Activated CD4-positive, alpha-beta T cell treated with anti-CD3 and anti-CD28 coated beads, Interleukin-2, Interleukin-4, amounts not matched to agents 100 ng/mL and 50 ng/mL, durations not matched to agents 16 hours and 8 hours (primary cell): ENCODE data around the gene CD6.

Experiments used
- DNase-seq: peaks from one replicate; pipeline ENCODE4 v3.0.0-alpha.2; 2020; ENCODE audit warnings: low spot score

CD6 gene

DNA sequence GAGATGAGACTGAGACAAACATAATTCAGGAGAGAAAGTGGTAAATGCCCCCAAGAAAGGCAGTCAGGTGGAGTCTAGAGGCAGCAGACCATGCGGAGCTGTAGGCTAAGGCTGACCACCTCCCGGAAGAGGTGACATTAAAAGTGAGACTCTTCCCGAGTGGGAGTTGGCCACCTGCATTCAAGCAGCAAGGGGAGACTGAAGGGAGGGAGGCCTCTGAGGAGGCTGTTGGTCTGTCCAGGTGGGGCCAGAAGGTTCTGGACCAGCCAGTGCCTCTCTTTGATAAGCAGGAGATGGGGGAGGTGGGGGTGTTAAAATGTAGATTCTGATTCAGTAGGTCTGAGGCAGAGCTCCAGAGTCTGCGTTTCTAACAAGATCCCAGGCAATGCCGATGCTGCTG, 37.5 kb downstream of the CD6 start:
- no peak for DNase-seq

- no peak for DNase-seq
Observed at GRCh38 chr11:61009392-61010275, 38.2 kb downstream of the CD6 start.

- no peak for DNase-seq
Observed at GRCh38 chr11:61010466-61011228, 39.2 kb downstream of the CD6 start.

DNA sequence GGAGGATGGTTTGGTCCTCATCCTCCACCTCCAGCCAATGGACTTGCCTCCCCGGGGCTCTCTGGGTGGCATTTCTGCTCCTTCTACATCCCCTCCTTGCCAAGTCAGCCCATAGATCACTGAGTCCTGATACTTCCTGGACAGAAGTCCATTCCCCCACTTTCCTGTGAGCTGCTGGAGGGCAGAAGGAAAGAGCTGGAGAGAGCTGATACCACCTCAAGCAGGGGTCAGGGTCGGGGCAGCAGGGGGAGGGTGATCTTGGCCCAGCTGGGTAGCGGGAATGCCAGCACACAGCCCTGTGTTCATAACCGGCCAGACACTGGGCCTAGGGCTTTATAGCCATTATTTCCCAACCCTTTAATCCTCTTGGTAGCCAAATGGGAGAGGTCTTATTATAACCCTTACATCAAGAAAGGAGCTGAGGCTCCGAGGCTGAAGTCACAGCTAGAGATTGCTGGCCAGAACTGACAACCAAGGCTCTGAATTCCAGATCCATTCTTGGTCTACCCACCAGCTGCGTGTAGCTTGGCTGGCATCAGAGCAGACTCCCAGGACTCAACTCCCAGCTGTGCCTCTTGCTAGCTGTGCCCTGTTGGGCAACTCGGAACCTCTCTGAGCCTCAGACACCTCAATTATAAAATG, 39.9 kb downstream of the CD6 start:
- DNase-seq: no peak

DNA sequence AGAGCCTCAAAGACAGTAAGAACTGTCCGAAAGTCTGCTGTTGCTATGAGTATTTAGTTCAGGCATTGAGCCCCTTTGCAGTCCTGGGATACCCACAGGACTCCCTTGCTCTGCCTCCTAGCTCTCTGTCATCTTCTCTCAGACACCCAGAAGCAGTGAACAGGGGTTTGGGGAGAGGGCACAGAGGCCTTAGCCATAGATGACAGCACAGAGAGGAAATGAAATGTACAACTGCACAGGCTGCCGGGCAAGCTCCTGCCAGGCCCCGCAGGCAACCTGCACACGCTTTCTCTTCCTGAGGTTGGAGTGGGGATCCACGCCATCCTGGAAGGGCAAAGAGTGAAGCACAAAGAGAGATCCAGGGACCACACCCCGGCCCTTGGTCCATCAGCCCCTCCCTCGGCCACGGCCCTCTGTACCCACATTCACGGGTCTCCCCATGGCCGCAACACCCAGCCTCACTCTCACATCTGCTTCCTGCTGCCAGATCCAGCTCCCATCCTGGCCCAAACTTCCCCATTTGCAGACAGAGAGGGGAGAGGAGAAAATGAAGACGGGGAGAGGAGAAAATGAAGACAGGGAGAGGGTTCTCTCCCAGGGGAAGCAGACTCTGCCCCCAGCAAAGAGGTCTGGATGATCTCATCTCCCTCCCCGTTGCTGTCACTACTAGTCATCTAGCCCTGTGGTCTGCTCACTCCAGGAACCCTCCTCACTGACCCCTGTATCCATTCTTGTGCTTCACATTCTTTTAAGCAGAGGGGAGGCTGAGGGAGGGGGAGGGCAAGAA, 40.7 kb downstream of the CD6 start:
- no peak for DNase-seq

DNA sequence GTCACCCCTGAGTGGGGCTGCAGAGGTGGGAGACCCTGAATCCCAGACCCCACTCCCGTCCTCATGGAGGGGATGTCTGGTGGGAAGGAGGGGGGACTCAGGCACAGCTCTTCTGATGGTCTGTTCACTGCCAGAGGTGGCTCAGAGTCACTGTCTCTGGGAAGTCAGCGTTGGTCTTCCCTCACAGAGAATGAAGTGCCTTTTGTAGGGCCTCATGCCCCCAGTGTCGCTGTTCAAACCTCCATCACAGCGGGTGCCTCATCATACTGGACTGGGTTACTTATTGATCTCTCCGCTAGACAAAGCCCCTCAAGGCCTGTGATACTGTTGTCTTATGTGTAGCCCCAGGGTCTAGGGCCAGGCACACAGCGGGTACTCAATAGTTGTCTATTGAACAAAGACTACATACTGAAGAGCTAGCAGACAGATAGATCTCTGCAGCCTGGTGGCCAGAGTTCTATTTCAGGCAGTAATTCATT, 41.3 kb downstream of the CD6 start:
- no peak for DNase-seq

- no peak for DNase-seq
Observed at GRCh38 chr11:61018059-61018458, 46.6 kb downstream of the CD6 start.

DNA sequence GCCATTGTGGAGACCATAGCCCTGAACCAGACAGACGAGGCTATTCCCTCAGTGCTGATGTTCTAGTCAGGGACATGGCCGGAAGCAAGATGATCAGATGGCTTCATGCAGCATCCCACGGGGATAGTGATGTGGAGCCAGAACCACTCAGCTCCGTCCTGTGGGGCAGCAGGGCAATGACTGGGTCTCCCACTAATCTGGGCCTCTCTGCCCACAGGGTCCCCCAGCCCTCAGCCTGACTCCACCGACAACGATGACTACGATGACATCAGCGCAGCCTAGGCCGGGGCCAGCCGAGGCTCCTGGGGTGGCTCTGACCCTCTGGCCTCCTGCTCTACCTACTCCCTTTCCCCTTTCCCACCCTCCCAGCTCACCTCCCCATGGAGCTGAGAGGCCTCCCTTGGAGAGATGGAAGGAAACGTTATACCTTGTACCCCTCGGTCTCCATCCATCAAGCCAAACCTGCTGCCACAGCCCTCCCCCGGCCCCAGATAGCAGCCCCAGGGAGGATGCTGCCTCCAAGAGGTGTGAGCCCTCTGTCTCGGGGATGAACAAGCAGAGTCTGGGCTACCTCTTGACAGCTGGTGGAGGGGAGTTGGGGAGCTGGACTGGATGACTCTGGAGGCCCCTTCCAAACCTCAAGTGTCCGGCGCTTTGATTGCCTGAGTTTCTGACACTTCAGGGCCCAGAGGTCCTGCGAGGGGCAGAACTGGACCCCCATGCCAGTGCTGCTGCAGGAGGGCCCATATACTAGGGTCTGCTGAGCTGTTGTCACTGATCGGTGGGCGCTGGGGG, 47.8 kb downstream of the CD6 start:
- no peak for DNase-seq

DNA sequence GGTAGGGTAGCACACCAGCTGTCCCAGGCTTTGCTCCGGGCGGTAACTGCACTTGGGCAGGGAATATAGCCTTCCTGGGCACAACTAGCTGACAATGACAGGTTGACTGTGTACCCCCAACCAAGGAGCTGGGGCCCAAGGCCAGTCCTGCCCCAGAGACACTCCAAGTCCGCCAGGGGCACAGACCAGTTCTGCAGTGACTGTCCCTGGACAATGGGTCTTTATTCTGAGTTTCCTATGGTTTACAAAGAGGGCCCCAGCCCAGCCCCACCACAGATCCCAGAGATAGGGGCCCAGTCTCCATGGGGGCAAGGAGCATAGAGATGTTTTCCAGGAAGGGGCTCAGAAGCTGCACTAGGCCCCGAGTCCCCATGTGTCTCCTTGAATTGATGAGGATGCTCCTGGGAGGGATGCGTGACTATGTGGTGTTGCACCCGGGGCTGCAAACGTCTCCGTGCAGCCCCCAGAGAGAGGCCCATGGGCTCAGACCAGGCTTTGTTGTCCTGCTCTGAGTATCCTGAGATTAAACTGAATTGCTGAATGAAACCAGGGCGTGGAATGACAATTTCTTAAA, 48.4 kb downstream of the CD6 start:
- DNase-seq: no peak

DNA sequence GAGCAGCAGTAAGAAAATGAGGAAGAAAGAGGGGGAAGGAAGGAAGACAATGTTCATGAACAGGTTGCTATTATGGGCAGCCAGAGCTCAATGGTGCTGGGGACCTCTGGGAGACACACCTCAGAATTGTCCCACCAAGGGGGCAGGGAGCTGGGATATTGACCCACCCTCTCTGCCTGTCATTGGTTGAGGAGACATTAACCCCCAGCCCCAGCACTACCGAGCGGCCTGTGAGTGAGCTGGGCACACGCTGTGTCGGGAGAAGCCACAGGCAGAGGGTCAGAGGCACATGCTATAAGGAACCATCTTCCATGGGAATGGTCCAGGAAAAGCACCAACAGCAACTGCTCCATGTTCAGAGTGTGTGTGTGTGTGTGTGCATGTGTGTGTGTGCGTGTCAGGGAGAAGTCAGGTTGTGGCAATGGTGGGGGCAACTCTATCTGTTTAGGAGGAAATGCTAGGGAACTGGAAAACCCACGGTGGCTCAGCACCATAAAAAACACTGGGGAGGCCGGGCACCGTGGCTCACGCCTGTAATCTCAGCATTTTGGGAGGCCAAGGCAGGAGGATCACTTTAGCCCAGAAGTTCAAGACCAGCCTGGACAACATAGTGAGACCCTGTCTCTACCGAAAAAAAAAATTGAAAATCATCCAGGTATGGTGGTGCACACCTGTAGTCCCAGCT, 49.2 kb downstream of the CD6 start:
- no peak for DNase-seq

DNA sequence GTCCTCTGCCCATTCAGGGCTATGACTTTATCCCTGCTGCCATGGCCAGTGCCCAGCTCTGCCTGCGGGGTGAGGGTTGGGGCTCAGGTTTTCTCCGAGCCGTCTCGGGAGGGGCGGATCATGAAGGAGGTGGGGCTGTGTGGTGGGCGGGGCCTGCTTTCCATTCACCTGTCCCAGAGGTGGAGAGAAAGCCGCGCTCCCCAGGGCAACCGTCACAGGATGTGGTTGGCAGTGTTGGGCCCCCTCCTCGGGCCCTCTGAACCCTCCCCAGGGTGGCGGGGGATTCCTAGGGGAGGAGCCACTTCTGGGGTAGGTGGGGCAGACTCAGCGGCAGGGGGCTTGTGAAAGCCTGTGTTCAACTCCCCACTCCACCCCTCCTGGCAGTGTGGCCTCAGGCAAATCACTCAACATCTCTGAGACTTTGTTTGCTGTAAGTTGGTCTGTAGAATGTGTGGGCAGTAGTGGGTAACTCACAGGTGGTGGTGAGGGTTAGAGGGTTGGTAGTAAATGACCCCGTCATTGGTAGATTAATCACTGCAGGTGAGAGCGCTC, 50.3 kb downstream of the CD6 start:
- DNase-seq: peak; percentile 71

GRCh38 chr11:61022311-61023085, 51.0 kb downstream of the CD6 start:
- DNase-seq: no peak

DNA sequence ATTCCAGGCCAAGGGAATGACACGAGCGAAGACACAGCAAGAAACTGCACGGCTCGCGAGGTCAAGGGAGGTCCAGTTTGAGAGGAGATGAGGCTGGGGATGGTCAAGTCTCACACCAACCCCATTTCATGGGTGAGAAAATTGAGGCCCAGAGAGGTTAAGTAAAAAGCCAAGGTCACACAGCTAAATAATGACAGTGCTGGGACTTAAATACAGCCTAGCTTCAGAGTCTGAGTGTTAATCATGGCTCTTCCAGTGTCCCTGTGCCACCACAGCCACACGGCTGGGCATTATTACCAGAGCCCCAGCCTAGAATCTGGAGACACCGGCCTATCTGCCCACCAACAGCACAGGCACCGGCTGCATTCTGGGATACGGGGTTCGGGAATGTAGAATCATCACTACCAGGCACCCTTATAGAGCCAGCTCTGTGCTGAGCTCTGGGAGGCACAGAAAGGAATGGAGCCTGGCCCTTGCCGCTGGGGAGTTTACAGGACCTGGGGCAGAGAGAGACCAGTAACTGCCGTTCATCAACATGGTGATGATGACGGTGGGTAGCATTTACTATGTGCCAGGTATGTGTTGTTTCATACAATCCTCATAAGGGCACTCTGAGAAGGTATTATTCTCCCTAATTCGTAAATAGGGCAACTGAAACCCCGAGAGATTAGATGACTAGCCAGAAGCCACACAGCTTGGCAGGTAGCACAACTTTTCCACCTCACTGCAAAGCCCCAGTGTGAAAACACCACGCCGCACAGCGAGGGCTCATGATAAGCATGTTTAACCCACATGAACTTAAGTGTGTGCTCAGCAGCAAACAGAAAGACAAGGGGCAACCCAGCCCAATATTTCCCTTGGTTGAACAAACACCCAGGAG, 51.8 kb downstream of the CD6 start:
- DNase-seq: peak; percentile 53

- no peak for DNase-seq
Observed at GRCh38 chr11:61023966-61024295, 52.5 kb downstream of the CD6 start.

GRCh38 chr11:61024938-61025820, 53.7 kb downstream of the CD6 start:
- DNase-seq: no peak

DNA sequence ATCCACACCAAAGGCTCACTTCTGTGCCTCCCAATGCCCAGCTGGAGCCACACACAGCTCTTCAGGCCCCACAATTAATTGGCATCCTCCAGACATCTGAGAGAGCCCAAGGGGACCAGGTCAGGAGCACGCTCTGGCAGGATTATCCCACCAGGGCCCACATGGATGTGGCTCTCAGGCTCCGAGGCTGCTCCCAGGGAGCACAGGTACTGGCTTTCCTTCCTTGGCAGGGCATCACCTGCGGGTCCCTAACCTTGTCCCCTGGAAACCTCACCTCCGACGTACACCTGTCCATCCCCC, 54.3 kb downstream of the CD6 start:
- DNase-seq: no peak
